GM21723 (cell line): ENCODE results near the gene GFM2.
"Not testable (repeated sequence)": the region's sequence is repeated elsewhere in the genome, so short reads cannot be mapped to it uniquely, and the experiment has no call there.

ENCODE experiments used
- ATAC-seq: cut with Tn5 transposase; IDR thresholded peaks from one replicate; pipeline ENCODE4 v1.9.1; 2021; ENCODE audit warnings: mild to moderate bottlenecking, moderate library complexity; ENCODE audit not compliant: unreplicated experiment

The GFM2 gene, protein sequence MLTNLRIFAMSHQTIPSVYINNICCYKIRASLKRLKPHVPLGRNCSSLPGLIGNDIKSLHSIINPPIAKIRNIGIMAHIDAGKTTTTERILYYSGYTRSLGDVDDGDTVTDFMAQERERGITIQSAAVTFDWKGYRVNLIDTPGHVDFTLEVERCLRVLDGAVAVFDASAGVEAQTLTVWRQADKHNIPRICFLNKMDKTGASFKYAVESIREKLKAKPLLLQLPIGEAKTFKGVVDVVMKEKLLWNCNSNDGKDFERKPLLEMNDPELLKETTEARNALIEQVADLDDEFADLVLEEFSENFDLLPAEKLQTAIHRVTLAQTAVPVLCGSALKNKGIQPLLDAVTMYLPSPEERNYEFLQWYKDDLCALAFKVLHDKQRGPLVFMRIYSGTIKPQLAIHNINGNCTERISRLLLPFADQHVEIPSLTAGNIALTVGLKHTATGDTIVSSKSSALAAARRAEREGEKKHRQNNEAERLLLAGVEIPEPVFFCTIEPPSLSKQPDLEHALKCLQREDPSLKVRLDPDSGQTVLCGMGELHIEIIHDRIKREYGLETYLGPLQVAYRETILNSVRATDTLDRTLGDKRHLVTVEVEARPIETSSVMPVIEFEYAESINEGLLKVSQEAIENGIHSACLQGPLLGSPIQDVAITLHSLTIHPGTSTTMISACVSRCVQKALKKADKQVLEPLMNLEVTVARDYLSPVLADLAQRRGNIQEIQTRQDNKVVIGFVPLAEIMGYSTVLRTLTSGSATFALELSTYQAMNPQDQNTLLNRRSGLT

DNA sequence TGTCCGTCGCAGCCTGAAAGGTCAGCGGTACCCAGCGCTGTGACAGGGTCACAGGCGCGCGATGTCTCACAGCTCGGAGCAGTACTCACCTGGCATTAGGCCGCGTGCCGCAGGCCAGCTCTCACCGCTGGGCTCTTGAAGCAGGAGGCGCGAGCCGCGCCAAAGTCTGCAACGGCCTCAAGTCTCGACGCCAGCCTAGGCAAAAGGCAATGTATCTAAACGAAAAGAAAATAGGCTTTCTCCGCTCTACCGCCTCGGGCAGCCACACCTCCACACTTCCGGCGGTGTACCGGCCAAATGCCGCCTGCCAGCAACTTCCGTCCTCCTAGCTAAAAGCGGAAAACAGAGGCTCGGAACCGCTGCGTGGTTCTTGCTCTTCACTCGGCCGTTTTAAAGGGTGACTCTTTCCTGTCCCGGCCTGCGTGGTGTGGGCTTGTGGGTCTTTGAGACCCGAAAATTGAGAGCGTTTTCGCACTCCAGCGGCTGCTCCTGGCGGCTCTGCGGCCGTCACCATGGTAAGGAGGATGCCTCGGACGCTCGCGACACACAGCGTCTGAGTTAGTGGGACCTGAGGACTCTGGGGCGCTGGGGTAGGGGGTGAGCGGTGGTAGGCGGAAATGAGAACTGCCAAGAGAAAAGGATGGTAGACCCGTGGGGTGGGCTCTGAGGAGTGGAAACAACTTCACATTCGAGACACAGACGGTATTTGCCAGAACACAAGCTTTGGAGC, at the start of gene GFM2, which contains the start of gene NSA2:
Gene GFM2, minus strand, starts transcription at position 269 of the 730 bp plus-strand sequence. CDS start 3,375 bp downstream, outside the sequence.
Gene NSA2, plus strand, starts transcription at position 401 of the 730 bp plus-strand sequence. Its CDS starts 112 bp downstream, at position 513.
- peak; percentile 90 for ATAC-seq

DNA sequence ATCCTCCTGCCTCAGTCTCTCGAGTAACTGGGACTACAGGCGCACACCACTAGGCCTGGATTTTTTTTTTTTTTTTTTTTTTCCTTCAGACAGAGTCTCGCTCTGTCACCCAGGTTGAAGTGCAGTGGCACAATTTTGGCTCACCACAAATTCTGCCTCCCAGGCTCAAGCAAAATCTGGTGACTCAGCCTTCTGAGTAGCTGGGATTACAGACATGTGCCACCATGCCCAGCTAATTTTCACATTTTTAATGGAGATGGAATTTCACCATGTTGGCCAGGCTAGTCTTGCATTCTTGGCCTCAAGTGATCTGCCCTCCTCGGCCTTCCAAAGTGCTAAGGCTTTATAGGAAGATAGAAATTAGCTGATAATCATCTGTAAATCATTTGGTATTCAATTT, 44.0 kb upstream of the GFM2 start:
- ATAC-seq: no peak

DNA sequence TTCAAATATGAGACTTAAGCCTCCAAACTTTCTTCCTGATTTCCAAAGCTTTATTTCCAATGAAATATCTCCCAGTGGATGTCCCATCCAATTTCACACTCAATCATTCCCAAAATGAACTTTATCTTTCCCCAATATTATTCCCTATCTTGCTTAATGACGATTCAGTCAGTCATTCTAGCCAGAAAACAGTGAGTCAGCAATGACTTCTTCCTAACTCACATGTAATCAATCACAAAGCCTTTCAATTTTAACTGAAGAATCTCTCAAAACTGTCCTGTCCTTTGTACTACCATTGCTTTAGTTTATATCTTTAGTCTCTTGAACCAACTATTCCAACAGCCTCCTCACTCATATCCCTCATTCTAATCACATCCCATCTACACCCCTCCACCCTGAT, 35.0 kb upstream of the GFM2 start:
- ATAC-seq: no peak

DNA sequence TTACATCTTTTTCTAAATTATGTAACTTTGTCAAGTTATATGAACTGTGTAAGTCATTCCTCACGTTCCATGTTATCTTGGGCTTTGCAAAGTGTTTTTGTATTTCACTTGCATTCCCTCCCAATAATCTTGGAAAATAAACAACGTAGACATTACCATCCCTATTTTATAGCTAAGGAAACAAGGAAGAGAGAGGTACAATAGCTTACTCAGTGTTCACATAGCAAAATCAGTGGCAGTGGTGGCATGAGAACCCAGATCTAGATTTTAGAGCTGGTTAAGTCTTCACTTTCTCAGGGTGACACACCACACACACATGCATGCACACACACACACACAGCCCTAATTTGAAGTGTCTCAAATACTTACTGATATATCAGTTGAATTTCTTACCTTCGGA, 34.3 kb upstream of the GFM2 start:
- no peak for ATAC-seq

DNA sequence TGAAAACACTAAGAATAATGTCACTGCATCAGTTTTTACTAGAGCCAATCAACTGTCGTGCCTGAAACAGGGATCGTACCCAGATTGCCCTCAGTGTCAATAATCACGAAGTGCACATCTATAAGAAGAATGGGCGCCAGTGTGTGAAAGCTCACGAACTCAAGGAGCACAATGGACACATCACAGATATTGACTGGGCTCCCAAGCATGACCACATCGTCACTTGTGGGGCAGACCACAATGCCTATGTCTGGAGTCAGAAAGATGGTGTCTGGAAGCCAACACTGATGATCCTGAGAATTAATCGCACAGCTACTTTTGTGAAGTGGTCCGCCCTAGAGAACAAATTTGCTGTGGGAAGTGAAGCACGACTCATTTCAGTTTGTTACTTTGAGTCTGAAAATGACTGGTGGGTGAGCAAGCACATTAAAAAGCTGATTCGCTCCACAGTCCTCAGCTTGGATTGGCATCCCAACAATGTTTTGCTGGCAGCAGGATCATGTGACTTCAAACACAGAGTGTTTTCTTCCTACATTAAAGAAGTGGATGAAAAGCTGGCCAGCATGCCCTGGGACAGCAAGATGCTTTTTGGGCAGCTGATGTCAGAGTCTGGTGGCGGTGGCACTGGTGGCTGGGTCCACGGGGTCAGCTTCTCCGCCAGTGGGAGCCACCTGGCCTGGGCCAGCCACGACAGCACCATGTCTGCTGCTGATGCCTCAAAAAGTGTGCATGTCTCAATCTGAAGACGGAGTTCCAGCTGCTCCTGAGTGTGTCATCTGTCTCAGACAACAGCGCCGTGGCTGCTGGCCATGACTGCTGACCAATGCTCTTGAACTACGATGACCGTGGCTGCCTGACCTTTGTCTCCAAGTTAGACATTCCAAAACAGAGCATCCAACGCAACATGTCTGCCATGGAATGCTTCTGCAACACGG, 32.3 kb upstream of the GFM2 start:
- ATAC-seq: no peak

DNA sequence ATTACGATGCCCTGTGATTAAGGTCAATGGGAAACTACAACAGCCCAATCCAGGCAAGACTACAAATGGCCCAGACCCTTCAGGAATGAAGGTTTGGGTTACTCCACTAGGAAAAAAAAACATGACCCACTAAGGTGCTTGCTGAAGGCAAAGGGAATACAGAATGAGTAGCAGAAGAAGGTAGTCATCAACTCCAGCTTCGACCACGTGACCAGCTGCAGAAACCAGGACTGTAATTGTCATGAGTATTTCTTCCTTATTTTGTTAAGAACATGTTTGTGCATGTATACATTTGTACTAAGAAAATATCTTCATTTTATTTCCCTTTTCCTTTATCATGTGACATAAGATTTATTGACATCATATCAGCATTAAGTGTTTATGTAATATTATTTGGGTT, 24.8 kb upstream of the GFM2 start:
- ATAC-seq: not testable (repeated sequence)

DNA sequence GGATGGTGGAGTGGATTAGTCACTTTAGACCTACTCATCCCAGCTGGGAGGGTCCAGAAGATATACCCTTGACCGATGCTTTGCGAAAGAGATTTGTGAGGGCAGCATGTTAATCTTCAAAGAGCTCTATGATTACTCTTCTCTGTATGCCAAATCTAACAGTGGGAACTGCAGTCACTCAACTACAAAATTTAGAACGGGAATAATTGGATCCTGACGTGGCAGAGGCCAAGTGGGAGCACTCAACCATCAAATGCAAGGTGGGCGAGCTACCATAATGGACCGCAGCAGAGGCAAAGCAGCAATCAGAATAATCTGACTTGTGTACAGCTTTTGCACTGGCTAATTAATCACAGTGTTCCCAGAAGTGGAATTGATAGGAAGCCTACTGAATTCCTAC, 20.5 kb upstream of the GFM2 start:
- no peak for ATAC-seq

DNA sequence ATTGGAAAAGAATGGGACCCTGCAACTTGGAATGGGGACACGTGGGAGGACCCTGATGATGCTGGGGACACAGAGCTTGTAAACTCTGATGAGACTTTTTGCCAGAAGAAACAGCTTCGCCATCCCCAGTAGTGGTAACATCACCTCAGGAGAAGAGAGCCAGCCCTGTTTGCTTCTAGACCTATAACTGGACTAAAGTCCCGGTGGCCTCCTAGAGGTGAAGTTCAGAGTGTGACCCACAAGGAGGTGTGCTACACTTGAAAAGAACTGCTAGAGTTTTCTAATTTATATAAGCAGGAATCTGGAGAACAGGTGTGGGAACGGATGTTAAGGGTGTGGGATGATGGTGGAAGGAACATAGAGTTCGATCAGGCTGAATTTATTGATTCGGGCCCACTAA, 19.9 kb upstream of the GFM2 start:
- no peak for ATAC-seq

DNA sequence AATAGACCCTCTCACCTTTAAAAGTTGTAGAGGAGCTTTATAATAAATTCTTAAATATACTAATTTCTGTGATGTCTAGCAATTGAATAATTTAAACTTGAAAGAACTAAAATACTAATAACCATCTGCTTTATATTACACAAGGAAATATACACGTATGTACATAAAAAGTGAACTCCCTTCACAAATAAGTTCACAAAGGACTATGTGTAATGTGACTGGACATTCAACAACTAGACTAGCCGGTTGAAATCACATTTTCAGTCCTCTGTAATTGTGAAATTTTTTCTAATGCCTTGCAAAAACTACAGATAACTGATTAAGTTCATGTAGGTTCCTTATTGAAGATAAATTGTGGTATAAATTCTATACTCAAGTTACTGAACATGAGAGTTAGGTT, 11.7 kb upstream of the GFM2 start:
- no peak for ATAC-seq

DNA sequence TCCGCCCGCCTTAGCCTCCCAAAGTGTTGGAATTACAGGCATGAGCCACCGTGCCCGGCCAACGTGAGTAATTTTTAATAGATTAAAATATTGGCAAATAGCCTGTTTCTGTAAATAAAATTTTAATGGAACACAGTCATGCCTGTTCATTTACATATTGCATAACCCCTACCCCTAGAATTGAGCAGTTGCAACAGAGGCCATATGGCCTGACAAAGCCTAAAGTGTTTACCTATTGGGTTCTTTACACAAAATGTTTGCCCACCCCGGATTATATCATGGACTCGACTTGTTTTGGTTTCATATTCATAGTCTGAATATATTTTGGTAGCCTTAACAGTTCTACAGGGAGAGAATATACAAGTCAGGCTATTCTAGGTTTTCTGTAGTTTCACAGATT, 5.4 kb upstream of the GFM2 start:
- no peak for ATAC-seq

DNA sequence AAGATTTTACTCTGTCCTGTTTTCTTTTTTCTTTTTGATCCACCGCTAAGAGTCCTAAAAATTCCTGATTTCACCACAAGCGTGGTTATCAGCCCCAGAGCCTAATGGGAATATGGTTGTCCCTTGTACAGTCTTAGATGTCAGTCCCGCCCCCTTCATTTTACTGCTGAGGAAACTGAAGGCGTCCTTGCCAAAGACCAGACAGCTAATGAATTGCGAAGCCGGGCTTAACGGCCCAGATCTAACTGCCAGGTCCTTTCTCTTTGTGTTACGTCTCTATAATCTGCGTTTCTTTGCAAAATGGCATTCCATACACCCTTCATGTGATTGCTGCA, 629 bp upstream of the GFM2 start:
- peak; percentile 22 for ATAC-seq

DNA sequence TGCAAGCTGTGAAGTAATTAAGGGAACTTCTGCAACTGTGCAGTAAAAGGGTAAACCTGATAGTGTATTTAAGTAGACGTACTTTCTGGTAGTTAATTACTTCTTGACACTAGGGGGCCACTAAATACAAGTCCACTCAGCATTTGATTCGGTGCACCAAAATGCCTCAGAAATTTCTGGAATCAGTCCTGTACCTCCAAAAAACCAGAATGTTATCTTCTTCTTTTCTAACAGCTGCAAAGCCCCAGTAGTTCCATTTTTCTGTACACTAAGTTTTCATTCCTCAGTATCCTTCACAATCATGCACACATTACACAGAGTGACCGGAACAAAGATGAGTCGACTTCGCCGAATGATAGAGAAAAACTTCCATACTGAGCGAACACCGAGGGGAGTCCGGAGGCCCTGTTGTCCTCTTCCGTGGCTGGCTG, 484 bp downstream of the GFM2 start:
- peak; percentile 39 for ATAC-seq

DNA sequence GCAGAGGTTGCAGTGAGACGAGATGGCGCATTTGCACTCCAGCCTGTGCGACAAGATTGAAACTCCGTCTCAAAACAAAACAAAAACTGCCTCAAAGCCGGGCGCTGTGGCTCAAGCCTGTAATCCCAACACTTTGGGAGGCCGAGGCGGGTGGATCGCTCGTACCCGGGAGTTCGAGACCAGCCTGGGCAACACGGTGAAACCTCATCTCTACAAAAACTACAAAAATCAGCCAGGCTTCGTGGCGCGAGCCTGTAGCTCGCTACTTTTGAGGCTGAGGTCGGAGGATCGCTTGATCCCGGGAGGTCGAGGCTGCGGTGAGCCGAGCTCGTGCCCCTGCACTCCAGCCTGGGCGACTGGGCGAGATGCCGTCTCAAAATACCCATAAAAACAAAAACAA, 988 bp downstream of the GFM2 start:
- ATAC-seq: no peak

DNA sequence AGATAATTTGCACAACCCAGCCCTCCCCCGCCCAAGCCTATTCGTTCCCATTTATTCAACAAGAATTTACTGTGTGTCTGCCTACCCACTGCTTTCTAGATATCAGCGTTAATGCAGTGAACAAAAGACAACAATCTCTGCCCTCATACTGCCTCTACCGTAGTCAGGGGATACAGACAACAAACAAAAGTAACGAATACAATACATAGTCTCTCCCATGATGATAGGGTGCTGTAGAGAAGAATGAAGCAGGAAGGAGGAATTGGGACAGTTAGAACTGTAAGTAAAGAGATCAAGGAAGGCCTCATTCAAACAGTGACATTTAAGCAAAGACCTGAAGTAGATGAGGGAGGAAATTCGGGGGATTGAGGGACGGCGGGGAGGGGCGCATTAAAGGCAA, 1.7 kb downstream of the GFM2 start:
- no peak for ATAC-seq

DNA sequence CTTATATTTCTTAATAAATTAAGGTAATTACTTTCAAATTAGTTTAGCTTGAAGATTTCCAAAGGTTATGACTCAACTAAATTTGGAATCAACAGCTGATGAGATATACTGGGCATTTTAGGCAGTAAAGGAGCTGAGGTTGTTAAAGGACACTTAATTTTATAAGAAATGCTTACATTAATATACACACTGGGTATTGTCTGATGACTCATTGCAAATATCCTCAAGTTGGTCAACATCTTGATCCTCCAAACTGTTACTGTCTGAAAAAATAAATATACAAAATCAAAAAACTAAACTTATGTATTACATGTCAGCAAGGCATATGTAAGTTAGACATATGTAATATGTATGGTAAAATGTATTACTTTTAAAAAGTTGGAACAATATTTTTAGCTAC, 3.4 kb downstream of the GFM2 start:
- ATAC-seq: no peak

DNA sequence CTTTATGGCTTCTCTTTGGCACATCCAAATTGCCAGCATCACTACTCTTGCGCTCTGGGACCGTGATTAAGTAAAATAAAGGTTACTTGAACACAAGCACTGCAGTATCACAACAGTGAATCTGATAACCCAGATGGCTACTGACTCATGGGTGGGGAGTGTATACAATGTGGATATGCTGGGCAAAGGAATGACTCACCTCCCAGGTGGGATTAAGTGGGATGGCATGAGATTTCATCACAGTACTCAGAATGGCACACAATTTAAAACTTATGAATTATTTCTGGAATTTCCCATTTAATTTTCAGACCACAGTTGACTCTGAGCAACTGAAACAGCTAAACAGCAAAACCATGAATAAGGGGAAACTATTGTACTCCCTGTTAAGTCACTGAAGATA, 4.3 kb downstream of the GFM2 start:
- ATAC-seq: no peak

DNA sequence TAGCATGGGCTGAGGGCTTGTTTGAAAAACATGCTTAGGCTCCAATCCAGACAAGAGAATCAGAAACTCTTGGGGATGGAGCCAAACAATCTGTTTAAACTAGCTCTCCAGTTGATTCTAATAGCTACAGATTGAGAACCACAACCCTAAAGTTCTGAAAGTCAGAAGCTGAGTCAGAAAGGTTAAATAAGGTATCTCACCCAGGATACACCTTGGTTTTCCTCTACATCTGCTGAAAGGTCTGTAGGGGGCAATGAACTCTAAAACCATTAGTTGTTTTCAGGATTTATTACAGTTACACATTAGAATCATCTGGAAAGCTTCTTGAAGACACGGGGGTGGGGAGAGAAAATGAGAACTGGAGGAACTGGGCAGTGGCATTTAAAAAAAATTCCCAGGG, 5.7 kb downstream of the GFM2 start:
- no peak for ATAC-seq

DNA sequence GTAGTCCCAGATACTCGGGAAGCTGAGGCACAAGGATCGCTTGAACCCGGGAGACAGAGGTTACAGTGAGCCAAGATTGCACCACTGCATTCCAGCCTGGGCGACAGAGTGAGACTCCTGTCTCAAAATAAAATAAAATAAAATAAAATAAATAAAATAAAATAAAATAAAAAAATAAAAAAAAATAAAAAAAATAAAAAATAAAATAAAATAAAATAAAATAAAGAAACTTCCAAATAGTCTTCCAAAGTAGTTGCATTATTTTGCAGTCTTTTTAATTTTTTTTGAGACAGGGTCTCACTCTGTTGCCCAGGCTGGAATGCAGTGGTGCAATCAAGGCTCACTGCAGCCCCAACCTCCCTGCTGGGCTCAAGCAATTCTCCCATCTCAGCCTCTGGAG, 18.2 kb downstream of the GFM2 start:
- not testable (repeated sequence) for ATAC-seq

DNA sequence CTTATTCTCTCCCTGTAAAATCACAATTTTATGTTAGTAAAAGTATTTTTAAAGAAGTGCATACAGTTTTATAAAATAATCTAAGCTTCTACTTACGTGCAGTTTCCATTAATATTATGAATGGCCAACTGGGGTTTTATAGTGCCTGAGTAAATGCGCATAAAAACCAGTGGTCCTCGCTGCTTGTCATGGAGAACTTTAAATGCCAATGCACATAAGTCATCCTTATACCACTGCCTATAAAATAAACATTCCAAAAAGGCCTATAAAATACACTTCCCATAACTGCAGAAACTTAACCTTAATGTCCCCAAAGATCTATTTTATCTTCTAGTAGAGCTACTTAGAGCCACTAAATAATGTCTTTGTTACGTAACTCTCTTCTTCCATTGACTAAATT, 28.5 kb downstream of the GFM2 start:
- no peak for ATAC-seq

DNA sequence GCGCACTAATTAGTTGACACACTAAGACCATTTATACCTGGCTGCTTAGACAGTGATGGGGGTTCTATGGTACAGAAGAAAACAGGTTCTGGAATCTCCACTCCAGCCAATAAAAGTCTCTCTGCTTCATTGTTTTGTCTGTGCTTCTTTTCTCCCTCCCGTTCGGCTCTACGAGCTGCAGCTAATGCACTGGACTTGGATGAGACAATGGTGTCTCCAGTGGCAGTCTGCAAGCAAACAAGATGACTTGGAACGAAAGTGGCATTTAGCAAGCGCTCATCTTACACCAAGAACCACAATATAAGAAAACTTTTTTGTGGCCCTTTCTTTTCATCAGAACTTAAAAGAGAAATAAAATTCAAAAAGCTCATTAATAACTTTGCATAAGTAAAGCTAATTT, 30.2 kb downstream of the GFM2 start:
- no peak for ATAC-seq
